ENCODE measurements around the gene MCAT.
"Not testable (repeated sequence)": the region's sequence is repeated elsewhere in the genome, so short reads cannot be mapped to it uniquely, and the experiment has no call there.

The MCAT gene

GRCh38 chr22:43152357-43153071, 9.3 kb upstream of the MCAT start:
- TF ChIP-seq ZNF274 (IDR thresholded peaks at IDR 0.05; ENCODE audit: low read depth, low read length) = no peak

DNA sequence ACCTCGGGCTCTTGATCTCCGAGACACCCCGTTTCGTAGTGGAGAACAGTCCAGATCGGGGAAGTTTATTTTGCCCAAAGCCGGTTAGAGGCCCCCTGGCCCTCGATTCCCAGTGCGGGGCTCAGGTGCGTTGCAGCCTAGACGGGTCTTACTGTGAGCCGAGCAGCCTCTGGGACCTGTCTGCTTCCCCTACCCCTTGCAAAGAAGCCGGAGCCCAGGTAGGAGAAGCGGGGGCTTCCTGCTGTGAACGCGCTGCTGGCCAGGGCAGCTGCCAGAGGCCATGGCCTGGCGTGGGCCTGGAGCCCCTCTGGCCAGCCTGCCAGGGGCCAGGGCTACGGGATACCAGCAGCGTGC, 8.8 kb upstream of the MCAT start:
- TF ChIP-seq ZNF274 (IDR thresholded peaks at IDR 0.05; ENCODE audit: low read depth, low read length) = no peak
- H3K4me3 ChIP-seq (ENCODE audit: low read length) = peak overlapping the region; percentile 67; the same call in 1 of the 2 replicates

More at GRCh38 chr22:43152357-43153071, 9.3 kb upstream of the MCAT start:
- peak overlapping the region; percentile 67; the same call in 1 of the 2 replicates for H3K4me3 ChIP-seq (ENCODE audit: low read length)

- H3K4me3 ChIP-seq (ENCODE audit: low read length) = peak within 1 kb of the TSS; percentile 67; the same call in 1 of the 2 replicates
- no peak for TF ChIP-seq ZNF274 (IDR thresholded peaks at IDR 0.05; ENCODE audit: low read depth, low read length)
Measured at GRCh38 chr22:43151251-43152002, 8.2 kb upstream of the MCAT start, which contains the start of gene TSPO. Gene TSPO, plus strand, starts transcription at chr22:43151559. Its CDS starts 7,680 bp downstream, at chr22:43159239.

- peak overlapping the region; percentile 55; the same call in 1 of the 2 replicates for H3K4me3 ChIP-seq (ENCODE audit: low read length)
- no peak for TF ChIP-seq ZNF274 (IDR thresholded peaks at IDR 0.05; ENCODE audit: low read depth, low read length)
Measured at GRCh38 chr22:43150731-43151206, 7.6 kb upstream of the MCAT start.

DNA sequence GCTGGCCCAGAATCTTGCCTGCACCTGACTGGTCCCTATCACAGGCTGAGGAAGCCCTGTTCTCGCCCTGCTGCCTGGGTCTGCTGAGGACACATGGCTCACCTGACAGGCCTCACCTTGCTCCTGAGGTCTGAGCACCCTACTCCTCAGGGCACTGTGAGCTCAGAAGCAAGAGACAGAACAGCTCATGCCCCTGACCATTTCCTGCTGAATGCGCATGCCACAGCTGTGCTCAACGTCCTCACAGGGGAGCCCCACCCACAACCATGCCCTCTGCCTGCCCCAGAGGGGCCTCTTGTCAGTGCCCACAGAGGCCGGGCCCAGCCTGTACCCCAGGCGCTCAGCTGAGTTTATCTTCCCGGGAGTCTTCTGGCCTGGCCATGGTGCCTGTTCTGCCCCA, 5.4 kb upstream of the MCAT start:
- TF ChIP-seq ZNF274 (IDR thresholded peaks at IDR 0.05; ENCODE audit: low read depth, low read length) = no peak
- H3K4me3 ChIP-seq (ENCODE audit: low read length) = no peak overlapping the region

- peak overlapping the region; percentile 48; the same call in 1 of the 2 replicates for H3K4me3 ChIP-seq (ENCODE audit: low read length)
- no peak for TF ChIP-seq ZNF274 (IDR thresholded peaks at IDR 0.05; ENCODE audit: low read depth, low read length)
Measured at GRCh38 chr22:43147821-43148220, 4.6 kb upstream of the MCAT start.

GRCh38 chr22:43146332-43146731, 3.1 kb upstream of the MCAT start:
- not testable (repeated sequence) for H3K4me3 ChIP-seq (ENCODE audit: low read length)

GRCh38 chr22:43145371-43145770, 2.2 kb upstream of the MCAT start:
- H3K4me3 ChIP-seq (ENCODE audit: low read length) = not testable (repeated sequence)

DNA sequence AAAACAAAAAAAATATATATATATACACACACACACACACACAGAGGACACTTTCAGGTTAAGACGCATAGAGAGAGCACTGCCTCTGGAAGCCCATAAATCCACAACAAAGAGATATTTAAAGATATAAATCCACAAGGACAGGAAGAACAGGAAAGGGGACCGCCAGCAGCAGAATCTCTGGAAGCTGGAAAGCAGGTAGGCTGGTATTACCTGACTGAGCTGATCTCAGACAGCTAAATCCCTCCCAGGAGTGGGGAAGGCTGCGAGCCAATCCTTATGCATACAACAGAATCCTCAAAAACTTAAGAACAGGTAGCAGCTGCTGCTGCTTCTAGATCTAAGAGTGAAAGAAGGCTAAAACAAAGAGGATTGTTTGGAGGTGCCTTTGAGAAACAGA, 1.8 kb upstream of the MCAT start:
- TF ChIP-seq ZNF274 (IDR thresholded peaks at IDR 0.05; ENCODE audit: low read depth, low read length) = no peak
- no peak overlapping the region for H3K4me3 ChIP-seq (ENCODE audit: low read length)

DNA sequence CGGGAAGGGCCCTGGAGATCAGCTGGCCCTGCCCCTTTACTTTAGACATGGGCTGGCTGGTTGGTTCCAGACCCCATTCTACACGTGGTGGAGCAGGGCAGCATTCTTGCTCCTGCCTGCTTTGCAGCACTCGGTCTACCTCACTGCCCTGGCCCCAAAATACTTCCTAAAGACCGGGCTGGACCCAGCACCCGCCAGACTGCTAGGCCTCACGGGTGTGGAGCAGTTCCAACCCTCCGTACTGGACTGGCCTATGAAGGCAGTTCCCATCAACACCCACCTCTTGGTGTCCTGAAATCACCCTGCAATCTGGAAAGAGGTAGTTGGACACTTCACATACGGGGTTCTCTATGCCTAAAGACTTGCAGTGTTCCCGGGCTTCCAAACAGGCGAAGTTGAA, 6.4 kb downstream of the MCAT start:
- TF ChIP-seq ZNF274 (IDR thresholded peaks at IDR 0.05; ENCODE audit: low read depth, low read length) = no peak
- no peak overlapping the region for H3K4me3 ChIP-seq (ENCODE audit: low read length)

GRCh38 chr22:43136255-43136654, 6.9 kb downstream of the MCAT start:
- TF ChIP-seq ZNF274 (IDR thresholded peaks at IDR 0.05; ENCODE audit: low read depth, low read length) = no peak
- no peak overlapping the region for H3K4me3 ChIP-seq (ENCODE audit: low read length)

GRCh38 chr22:43135565-43135964, 7.6 kb downstream of the MCAT start:
- H3K4me3 ChIP-seq (ENCODE audit: low read length) = no peak overlapping the region
- TF ChIP-seq ZNF274 (IDR thresholded peaks at IDR 0.05; ENCODE audit: low read depth, low read length) = no peak

DNA sequence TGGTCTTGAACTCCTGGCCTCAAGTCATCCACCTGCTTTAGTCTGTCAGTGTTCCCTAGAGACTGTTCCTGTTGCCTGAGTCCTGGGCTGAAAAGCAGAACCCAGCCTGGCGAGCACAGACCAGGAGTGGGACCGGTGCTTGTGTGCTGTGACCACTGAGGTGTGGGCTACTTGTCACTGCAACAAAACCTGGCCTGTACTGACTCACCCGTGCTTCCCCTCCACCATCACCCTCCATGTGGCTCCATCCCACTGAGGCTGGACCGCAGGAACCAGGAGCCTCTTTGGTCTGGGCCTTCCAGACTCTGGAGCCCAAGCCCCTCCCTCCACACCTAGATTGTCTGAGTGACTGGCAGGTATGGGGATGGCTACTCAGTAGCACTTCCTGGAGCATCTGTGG, 8.6 kb downstream of the MCAT start:
- no peak overlapping the region for H3K4me3 ChIP-seq (ENCODE audit: low read length)
- no peak for TF ChIP-seq ZNF274 (IDR thresholded peaks at IDR 0.05; ENCODE audit: low read depth, low read length)

DNA sequence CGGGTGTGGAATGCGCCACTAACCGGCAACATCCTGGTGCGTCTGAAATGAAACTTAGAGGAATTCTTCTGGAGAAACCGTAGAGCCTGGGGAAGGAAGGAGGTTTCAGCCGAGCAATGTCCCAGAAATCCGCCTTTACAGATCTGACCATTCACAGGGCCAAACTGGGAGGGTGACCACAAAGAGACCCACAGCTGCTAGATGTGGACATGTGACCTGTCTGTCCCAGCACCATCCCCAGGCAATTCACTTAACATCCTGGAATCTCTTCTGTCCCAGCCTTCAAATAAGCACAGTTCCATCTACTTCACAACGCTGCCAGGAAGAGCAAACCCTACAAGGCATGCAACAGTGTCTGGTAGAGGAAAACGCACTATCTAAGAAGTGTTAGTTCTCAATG, 9.8 kb downstream of the MCAT start:
- TF ChIP-seq ZNF274 (IDR thresholded peaks at IDR 0.05; ENCODE audit: low read depth, low read length) = no peak
- H3K4me3 ChIP-seq (ENCODE audit: low read length) = no peak overlapping the region

Measured in GM08714 (cell line).